HG03378 (cell line): ENCODE results near the gene IL5.
A peak's percentile ranks its signal among the peaks of the same experiment; 100 is the strongest.

ENCODE experiments used
- ATAC-seq: cut with Tn5 transposase; IDR thresholded peaks from one replicate; pipeline ENCODE4 v1.9.1; 2021; ENCODE audit warnings: mild to moderate bottlenecking, moderate library complexity; ENCODE audit not compliant: unreplicated experiment

IL5 gene

DNA sequence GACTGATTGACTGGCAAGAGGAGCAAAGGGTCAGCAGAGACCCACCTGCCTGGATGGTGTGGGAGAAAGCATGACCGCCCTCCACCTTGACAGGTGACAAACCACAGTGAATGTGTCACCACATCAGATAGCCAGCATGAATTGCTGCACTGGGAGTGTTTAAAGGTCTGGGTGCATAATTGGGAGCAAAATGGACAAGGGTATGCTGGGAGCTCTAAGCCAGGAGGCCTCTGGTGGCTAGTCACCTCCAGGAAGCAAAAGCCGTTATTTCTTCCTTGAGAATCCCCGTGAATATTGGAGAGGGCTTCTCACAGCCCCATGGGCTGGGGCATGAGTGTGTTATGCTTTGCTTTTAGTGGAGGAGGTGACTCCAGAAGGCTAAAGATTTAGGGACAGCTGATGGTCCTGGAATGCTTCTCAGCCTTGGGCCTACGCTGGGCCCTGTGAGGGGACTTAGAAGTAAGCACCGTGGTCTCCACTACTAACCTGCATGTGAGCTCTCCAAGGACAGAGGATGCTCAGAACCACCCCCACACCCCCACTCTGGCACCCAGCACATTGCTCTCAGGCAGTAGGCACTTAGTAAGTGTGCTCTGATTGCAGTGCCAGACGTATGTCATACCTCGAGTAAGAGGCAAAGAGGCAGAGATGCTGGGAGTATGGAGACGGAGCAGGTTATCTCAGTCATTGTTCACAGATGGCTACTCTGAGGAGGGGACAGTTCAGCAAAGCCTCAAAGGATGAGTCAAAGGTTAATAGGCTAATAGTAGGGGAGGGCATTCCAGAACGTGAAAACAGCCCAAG is 43.7 kb downstream of the IL5 start:
- ATAC-seq: no peak

DNA sequence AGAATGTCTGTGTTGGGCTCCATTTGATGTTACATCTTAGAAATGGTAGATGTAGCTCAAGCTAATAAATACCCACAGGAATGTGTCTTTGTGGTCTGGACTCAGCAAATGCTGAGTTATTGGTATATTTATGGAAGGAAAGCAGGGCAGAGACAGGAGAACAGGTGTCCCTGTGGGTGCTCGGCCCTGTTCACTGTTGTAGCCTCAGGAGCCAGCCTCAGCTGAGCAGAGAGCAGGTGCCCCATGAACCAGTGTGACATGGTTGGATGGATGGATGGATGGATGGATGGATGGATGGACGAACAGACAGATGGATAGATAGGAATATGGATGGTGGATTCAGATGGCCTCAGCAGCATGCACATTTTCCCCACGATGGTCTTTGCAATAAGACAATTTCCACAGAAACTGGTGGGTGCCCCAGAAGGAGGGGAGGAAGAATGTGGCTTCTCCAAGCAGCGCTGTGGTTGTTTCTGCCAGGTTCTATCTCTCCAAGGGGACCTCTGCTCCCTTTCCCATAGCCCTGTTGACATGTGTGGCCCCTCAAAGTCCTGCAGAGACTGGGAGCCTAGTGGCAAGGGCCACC is 44.5 kb downstream of the IL5 start:
- ATAC-seq: no peak

DNA sequence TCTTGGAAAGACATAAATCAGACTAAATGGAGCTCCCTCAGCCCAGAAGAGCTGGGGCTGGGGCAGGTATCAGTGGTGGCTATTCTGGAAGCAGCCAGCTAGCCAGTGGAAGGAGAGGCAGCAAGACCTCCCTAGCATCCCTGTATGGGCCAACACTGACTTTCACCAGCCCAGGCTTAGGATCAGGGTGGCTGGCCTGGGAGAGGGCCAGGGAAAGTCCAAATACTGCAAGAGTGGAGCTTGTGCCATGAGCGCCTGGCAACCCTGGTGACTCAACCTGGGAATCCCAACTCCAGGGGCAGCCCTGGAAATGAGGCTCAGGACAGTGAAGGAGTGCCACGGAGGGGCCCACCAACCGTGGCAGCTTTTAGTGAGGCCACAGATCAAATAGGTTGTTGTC is 45.2 kb downstream of the IL5 start:
- ATAC-seq: no peak

DNA sequence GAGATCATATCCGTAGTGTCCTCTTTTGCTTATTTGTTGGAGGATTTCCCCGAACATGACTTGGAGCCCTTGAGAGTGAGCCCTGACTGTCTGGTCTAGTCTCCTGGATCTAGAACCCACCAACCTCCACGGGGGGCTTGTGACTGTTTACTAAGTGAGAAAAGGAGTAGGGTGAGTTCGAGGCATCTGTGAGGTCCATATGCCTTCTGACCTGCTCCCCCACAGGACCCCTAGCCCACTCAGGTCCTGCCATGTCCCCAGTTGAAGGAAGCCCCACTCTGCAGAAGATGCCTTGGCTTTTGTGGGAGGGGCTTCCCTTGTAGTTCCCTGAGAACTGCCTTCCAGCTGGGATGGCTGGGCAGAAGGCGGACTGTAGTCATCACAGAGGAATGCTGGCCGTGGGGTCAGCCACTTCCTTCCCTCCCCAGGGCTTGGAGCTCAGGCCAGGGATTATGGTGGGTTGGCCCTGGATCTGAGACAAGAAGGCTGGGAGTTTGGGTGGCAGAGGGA is 45.8 kb downstream of the IL5 start:
- ATAC-seq: no peak

DNA sequence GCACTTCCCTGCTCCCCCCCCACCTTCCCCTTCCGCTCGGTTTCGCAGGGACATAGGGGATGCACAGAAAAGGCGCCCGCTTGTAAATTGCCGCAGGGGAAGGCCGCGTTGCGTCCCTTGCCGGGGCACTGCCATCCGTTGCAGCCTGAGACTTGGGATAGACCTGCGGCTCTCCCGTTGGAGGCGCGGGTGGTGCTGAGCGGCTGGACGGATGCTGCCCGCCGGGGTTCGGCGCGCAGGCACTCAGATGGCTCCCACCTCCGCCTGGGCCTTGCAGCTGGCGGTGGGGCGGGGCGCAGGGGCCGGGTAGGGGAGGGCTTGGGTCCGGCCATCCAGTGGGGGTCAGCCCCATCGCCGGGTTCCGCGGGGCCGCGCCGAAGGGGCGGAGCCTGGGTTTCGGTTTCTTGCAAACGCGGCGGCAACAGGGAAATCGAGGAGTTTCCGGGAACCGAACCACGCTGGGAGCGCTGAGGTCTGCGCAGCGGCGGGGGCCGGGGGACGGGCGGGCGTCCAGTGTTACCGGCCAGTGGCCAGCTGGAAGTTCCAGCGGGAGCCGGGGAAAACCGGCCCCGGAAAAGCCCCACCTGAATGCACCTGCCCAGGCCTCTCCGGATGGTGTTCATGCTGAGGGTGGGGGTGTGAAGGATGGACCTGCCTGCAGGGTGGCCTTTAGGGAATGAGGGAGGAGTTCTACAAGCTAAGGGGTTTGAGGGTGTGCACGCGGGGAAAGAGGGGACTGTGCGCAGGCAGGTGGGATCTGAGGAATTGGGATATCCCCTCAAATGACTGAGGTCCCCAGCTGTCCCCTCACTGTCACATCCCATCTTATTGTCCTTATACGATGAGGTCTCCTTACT is 46.5 kb downstream of the IL5 start:
- no peak for ATAC-seq

DNA sequence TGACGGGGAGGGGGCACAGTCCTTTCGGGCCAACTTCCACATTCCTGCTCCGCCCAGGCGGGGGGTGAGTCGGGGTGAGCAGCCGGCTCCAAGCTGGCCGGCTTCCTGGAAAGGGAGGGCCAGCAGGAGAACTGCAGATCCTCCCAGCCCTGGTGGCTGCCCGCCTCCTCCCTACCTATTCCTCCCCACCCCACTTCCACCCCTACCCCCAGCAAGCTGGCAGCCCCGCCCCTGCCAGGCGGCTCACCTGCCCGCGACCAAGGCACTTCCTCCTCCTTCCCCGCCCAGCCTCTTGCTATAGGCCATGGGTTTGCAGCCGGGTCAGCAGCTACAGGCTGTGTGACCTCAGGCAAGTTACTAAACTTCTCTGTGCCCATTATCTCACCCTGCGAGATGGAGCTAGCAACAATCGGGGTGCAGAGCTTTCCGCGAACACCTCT is 47.1 kb downstream of the IL5 start:
- peak; percentile 24 for ATAC-seq

DNA sequence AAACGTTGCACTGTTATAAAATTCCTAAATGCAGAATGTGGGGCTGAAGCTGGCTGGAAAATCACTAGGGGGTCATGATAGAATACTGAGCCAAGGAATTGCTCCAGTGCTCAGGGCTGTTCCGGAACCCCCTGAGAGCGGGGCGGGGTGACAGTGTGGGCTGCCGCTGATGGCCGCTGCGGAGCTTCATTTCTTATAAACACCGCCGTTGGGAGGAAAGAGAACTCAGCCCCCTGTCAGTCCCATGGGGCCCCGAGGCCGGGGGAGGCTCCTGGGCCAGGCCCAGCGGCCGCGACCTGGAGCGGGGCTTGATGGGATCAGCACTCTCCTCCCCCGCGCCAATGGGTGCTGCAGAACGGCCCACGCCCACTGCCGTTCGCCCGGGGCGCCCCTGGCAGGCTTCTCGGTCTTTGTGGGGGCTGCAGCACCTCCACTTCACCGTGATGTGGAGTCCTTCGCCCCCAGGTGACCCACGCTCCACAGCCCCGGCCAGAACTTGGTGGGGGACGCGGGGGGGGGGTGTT is 47.6 kb downstream of the IL5 start:
- no peak for ATAC-seq

GRCh38 chr5:132493821-132494220 is 49.5 kb downstream of the IL5 start:
- ATAC-seq: no peak

DNA sequence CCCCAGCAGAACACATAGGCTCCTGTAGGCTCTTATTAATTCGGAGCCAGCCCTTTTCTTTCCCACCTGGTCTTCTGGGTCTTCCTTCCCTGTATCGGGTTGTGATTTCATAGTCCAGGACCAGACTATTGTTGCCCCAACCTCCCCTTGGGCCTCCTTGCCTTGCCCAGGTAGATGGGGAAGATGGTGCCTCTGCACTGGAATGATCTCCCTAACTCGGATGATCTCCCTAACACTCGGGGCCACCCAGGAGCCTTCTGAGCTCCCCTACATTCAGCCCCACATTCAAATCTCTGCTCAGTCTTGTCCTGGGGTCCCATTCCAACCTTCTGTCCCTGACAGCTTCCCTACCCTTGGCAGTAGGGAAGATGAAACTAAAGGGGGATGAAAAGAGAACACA is 50.1 kb downstream of the IL5 start:
- no peak for ATAC-seq

- no peak for ATAC-seq
Observed at GRCh38 chr5:132492386-132493125, 50.8 kb downstream of the IL5 start.
